8988T (cell line): ENCODE data around the gene PSMD1.
"Not testable (repeated sequence)": the region's sequence is repeated elsewhere in the genome, so short reads cannot be mapped to it uniquely, and the experiment has no call there.

Experiments used
- DNase-seq: peaks from one replicate; pipeline ENCODE4 v3.0.0; 2011

Gene PSMD1

DNA sequence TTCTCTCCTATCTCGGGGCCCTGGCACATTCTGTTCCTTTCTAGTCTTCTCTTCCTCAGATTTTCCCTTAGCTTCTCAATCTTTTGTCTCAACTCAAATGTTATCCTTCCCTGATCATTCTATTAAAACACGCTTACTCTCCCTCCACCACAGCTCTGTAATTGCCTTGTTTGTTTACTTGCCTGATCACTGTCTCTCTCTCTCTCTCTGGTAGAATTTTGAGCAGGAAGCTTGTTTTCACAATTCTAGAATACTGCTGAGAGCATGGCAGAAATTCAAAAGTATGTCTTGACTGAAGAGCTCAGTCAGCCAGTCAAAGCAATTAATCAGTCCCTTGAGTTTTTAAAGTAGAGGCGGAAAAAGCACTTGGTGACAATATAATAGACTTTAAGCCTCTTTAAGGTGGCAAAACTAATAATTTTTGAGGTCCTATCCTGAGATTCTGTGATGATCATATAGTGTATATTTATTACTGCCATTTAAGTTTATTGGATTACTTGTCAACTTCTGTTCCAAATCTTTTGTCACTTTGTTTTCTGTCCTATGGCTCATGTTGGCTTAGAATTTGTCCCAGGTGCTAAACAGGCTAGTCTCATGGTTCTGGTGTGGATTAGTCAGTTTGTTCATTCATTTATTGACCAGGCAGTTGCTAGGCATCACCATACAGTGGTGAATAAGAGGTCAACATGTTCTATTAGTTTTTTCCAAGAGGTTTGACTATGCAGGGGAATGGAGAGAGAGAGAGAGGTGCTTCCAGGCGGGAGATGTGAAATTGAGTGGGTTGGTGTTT, 2.3 kb downstream of the PSMD1 start:
- DNase-seq: no peak

DNA sequence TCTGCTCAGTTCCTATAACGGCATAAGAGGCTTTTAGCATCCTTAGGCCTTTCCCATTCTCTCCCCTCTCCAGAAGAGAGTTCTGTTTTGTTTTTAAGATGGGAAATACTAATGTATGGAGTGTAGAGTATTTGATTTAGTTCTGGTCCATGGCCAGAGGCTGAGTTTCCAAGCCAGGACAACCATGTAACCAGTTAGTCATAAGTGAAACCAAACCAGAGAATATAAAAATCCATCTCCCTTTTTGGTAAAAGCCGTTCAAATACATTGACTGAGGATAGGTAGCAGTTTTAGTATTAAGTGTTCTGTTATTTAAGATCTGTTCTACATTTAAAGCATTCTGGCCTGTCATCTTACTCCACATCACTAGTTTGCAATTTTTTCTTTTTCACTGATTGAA, 3.1 kb downstream of the PSMD1 start:
- DNase-seq: no peak

DNA sequence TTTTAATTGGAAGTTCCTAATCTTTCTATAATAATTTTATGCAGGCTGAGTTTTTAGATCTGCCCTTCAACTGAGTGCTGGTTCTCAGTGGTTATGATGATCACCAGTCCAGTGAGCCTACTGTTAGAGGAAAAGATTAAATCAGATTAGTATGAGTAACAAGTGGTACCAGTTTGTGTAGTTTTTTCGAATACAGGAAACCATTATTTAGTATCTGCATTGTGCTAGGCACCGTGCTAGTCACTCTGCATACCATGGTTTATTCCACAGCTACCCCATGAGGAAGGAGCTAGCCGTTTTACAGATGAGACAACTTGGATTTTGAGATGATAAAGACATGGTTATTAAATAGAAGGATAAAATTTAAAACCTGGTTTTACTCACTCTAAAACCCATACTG, 6.1 kb downstream of the PSMD1 start:
- no peak for DNase-seq

DNA sequence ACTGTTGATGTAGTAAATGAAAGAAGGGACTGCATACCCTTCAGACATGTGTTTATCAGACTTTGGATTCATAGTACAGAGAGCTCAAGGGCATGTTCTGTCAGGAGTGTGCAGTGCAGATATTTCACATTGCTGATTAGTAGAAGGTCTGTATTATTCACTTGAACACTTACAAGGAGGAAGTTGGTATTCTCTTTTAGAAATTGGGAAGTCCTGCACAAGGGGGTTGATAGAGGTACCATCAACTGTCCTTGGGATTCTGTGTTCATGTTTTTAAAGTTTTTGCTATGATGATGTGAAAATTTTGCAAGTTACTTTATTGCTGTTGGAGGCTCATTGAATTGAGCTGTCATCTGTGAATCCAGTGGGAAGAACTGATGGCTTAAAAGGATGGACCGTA, 6.7 kb downstream of the PSMD1 start:
- no peak for DNase-seq

DNA sequence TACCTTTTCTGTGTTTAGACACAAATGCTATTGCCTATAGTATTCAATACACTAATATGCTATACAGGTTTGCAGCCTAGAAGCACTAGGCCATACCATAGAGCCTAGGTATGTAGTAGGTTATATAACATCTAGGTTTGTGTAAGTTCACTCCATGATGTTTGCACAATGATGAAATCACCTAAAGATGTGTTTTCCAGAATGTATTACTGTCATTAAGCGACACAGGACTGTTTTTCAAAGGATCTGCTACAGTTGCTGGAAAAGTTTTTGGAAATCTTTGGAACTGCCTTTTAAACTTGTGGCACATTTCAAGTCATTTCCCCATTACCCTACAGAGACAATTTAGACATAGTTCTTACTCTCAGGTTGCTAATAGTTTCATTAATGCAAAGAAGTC, 9.3 kb downstream of the PSMD1 start:
- no peak for DNase-seq

DNA sequence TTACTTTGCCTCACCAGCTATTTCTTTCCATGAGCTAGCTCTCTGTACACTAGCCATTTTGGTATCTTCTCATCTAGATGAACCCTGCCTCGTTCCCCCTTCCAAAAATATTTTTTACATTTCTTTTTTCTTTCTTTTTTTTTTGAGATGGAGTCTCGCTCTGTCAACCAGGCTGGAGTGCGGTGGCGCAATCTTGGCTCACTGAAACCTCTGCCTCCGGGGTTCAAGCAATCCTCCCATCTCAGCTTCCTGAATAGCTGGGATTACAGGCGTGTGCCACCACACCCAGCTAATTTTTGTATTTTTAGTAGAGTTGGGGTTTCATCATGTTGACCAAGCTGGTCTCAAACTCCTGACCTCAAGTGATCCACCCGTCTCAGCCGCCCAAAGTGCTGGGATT, 10.9 kb downstream of the PSMD1 start:
- DNase-seq: not testable (repeated sequence)

DNA sequence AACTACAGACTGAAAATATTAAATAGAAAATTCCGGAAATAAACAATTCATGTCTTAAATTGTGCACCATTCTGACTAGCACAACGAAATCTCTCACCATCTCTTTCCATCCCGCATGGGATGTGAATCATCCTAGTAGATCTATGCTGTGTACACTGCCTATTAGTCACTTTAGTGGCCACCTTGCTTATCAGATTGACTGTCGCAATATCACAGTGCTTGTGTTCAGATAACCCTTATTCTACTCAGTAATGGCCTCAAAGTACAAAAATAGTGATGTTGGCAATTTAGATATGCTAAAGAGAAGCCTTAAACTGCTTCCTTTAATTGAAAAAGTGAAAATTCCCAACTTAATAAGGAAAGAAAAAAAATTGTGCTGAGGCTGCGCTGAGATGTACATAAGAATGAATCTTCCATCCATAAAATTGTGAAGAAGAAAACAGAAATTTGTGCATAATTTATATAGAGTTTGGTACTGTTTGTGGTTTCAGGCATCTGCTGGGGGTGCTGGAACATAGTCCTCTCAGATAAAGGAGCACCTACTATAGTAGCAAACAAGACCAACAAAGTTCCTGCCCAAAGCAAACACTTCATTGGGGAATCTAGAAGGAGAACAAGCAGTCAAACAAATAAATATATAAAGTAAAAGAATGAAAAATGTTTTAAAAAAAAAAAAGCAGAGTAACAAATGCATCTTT, 12.0 kb downstream of the PSMD1 start:
- no peak for DNase-seq

DNA sequence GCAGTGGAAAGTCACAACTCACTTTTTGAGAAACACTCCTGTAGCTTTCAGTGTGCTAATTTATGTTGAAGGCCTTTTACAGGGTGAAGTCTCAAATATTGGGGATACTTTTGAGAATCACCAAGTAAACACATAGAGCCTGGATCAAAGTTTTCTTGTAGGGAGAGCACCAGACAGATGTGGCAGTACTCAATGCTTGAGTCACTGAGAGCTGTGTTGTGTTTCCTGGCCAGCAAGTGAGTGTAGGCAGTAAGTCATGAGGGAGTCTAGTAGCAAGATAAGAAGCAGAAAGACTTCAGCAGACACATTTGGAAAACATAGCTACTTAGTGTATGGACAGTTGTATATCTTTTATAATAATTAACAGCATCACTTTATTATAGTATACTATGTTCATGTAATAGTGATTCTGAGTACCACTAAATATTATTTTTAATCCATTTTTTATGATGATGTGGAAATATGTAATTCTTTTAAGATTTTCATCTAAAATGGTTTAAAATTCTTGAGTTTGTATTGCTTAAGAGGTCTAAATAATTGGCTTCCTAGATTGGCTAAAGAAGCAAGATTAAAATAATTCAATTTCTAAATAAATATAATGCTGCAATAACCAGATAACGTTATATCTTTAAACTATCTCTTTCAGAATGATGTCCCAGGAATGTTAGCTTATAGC, 12.8 kb downstream of the PSMD1 start:
- DNase-seq: no peak

DNA sequence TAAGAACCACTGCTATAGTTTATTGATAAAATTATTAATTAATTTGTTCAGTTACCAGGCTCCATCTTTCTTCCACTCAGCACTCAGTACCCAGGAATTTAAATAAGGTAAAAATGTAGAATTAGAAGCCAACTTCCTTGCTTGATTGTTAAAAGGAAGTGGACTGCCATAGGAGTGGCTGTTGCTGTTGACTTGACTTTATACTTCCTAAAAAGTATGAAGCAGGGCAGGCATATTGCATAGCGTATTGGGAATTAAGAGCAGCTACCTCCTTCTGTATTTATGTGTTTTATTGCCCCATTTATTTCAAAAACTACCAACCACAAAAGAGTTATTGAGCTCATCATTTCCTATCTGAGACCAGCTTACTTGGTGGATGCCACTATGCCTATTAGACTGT, 27.9 kb downstream of the PSMD1 start:
- no peak for DNase-seq

DNA sequence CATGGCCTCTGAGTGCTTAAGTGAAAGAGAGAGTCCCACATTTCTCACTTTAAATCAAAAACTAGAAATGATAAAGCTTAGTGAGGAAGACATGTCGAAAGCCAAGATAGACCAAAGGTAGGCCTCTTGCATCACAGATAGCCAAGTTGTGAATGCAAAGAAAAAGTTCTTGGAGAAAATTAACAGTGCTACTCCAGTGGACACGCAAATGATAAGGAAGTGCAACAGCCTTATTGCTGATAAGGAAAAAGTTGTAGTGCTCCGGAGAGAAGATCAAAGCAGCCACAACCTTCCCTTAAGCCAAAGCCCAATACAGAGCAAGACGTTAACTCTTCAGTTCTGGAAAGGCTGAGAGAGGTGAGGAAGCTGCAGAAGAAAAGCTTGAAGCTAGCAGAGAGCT, 32.1 kb downstream of the PSMD1 start:
- no peak for DNase-seq

DNA sequence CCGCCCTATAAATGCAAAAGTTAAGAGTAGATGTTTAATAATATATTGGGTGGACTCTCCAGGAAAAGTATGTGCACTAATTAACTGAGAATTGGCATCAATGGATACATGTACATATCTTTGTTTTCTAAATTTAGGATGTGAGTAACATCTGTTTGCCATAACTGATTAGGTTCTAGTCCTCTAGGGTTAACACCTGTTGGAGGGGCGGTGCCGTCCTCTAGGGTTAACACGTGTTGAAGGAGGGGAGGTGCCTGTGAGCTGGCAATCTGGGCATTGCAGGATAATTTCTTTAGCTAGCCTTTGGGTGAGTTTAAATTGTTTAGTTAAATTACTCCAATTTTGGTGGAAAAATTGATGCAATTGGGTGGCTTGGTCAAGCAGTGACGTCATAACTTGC, 37.3 kb downstream of the PSMD1 start:
- DNase-seq: no peak

DNA sequence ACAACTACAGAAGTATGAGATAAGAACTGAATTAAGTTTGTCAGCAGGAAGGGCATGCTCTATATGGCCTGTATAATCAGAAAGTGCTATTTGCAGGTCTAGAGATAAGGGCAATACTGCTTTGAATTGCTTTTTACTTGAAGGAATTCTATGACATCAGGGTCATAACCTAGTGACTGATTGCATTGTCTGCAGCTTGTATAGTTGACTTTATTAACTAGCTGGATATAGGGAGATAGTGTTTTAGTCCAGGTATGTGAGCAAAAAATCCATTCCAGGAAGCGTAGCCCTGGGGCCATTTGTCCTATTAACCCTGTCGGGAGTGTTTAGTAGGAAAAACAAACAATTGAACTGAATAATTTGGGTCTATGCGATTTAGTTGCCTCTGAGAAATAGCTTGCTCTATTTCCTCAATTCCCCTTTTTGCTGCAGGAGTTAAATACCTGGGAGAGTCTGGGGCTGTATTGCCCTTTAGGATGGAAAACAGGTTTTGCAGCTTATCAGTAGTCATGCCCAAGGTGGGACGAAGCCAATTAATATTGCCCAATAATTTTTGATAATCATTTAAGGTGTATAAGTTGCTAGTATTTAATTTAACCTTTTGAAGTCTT, 38.2 kb downstream of the PSMD1 start:
- no peak for DNase-seq

DNA sequence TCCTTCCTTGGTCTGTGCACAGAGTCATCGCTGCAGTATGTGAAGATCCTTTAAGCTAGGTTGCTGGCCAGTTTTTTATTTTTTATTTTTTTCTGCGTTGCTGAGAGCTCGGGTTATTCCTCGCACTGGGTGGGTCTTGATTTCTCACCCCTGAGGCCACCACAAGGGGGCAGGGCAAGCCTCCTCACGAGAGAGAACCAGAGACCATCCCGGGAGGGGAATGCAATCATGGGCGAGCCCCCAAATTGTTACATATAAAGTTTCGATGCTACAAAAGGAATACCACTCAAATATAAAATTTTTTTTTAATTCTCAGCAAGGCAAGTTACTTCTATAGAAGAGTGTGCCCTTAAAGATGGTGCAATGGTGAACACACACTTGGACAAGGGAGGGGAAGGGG, 43.3 kb downstream of the PSMD1 start:
- no peak for DNase-seq

DNA sequence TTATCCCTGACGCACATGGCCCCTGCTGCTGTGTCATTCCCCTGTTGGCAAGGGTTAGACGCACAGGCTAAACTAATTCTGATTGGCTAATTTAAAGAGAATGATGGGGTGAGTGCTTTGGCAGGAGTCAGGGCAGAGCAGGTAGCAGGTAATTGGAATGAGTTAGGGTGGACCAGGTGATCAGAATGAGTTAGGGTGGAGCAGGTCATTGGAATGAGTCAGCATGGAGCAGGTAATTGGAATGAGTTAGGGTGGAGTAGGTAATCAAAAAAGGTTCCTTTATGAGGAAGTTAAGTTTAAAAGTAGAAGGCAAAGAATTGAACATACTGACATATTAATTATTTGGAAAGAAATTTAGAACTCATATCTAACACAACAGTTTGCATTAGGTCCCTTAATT, 43.7 kb downstream of the PSMD1 start:
- DNase-seq: not testable (repeated sequence)

DNA sequence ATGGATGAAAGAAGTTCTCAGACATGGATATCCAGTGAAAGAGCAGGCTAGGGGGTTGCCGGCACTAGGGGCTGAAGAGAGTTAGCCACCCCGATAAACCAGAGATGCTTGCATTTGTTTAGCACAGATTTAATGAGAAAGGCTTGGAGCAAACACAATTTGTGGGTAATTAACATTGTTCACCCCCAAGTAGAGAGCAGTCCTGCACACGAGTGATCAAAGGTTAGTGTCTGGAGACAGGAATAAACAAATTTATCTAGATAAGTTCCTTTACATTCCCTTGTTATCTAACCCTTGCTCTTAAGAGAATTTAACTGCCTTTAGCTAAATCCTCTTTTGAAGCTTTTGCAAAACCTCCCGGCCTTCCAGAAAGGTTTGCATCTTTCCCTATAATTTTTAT, 44.3 kb downstream of the PSMD1 start:
- no peak for DNase-seq

DNA sequence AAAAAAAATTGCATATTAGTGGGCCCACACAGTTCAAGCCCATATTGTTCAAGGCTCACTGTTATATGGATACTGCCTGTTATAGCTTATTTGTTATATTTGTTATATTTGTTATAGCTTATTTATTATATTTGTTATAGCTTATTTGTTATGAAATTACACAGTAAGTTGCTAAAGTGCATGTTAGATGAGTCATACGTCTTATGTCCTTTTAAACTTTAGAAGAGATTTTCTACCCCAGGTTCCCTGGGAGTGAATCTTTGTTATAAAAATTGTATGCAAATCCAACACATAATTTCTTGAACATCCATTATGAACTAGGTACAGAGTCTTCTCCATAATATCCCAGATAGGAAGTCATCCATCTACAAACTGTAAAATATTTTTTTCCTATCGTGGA, 46.1 kb downstream of the PSMD1 start:
- no peak for DNase-seq

DNA sequence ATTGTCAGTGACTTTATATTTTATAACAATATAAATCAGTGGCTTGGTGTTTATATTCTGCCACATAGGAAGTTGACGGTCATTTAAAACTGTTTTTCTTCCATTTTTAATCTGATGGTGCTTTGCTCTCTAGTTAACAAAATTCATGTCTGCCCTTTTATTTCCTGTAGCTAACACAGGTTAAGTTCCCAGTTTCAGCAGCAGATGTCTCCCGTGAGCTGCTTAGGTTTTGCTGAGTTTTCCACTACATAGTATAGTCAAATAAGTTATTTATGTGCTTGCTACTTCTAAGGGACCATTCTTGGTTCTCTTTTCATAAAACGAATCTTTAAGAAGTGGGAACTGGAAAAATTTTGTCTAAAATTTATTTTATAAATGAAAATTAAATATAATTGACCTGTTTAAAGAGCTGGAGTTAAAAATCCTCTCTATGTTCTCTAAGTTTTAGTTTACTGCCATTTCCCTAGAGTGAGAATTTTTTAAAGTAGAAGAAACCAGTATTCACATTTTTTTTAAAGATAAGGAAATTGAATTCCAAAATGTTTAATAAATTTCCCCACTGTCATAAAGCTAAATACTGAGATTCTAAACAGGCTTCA, 47.5 kb downstream of the PSMD1 start:
- DNase-seq: no peak

DNA sequence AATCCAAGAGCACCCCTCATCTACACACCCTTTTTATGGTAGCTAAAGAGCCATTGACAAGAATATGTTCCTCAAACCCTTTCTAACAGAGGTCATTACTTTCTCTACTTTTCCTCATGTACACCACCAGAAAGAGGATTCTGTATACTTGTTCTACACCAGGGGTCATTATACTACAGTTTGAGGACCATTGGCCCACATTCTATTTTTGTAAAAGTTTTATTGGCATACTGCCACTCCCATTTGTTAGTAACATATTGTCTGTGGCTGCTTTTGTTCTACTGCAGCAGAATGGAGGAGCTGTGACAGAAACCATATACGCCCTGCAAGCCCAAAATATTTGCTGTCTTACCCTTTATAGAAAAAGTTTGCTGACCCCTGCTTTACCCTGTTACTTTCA, 53.9 kb downstream of the PSMD1 start:
- DNase-seq: no peak

DNA sequence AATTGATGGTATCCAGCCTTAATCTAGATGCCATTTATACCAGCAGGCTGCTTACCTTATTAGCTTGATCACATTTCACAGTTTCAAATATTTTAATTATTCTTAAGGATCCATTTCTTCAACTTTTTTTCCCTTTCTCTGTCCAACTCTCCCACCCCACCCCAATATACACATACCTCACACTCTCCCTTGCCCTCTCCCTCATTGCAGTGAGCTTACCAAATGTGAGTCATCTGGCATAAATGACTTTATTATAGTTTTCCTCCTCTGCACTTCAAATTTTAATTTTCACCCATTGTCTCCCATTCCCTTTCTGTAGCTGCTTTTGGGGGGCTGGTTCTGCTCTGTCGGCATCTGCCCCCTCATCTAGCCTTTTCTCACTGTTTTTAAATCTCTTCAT, 55.3 kb downstream of the PSMD1 start:
- no peak for DNase-seq

DNA sequence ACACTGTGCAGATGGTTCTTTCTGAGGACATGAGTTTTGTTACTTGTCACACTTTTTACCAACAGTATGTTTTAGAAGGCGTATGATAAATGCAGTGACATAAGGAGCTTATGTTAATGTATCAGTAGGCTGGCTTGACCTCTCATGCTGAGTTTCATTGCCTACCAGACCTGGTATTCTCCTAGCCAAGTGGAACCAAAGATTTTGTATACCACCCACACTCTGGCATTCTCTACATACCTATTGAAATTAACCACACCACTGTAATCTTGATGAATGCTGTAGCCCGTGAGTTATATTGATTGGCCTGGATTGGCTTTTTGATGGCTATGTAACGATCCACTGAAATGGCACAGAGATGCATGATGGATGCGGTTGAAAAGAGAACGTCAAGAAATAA, 56.8 kb downstream of the PSMD1 start:
- no peak for DNase-seq

DNA sequence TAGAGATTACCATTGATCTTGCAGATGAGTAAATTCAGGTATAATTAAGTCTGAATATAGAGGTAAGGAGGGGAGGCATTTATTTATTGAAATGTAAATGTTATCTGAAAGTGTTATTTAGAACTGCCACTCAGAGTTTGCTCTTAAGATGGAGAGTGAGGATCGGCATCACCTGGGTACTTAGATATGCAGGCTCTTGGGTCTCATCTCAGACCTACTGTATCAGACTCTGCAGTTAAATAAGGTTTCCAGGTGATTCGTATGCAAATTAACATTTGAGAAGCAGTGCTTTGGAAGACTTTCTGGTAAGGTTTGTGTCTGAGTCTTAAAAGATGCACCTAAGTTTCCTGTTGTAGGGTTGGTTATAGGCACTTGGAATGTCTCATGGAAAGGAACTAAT, 59.0 kb downstream of the PSMD1 start:
- no peak for DNase-seq

DNA sequence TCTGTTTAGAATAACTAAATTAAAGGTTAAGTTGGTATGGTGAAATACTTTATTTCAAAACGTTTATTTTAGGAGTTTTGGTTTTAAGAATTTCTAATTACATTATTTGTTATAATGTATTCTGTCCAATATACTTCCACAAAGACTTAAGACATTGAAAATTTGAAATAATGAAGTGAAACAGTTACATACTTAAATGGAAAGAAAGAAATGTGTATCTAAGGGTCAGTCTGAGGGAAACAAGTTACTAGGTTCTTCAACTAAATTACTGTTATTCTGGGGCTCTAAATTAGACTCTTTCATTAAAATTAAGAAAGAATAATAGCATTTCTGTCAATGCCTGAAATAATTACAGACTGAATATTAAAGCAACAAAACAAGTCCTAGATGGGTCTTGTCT, 60.5 kb downstream of the PSMD1 start:
- DNase-seq: no peak

DNA sequence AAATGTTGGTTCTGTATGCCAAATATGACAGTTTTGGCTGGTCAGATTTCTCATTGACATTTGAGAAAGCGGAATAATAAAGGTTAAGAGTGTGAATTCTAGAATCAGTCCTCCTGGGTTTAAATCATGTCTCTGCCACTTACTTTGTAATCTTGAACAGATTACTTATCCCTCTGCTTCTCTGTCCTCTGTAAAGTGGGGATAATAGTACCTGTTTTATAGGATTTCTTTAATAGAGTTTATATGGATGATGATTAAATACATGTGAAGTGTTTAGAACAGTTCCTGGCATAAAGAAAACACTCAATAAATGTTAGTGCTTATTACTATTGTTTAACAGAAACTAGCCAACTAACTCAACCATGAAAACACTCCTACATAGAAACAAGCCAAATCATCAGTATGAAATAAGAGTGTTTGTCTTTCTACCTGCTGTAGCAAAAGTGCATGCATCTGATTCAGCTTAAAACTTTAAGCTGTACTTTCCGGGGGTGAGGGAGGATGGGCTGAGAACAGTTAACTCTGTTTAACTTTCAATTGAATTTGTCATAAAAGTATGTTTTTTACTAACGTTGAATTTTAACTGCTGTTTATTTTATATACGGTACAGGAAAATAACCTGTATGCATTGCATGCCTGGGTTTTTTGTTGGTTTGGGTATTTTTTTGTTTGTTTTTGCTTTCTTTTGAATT, 61.4 kb downstream of the PSMD1 start:
- no peak for DNase-seq
